Measurements from ENCODE around the gene MRPL12.

MRPL12 gene

DNA sequence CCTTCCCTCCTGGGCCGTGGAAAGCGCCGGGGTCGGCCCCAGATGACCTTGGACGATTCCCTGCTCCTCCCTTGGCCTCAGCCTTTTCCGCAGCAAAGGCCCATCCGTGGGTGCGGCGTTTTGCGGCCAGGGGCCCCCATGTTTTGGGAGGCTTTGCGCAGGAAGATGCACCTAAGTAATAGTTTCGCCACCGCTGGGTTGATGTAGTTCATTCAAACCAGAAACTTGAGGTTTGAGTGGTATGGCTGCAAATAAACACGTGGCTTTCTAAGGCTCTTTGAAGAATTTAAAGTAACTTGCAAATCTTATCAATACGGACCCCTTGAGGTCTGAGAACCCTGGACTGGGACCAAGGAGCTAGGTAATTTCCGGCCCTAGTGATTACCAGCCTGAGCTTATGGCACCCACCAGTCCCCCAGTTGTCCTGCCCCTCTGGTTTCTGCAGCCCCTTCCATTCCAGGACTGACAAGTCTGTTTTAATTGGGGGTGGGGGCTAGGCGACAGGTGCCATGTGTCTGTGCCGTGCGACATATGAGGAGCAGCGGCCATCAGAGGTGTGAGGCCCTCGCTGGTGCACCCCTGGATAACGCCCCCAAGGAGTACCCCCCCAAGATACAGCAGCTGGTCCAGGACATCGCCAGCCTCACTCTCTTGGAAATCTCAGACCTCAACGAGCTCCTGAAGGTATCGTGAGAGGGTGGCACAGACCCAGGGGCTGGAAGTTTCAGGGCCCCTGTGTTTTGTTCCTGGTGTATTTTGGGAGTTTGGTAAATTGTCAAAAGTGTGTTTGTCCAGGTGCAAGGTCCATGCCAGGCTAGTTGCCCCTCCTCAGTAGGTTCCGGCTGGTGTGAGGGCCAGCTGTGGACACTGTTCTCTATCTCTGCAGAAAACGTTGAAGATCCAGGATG is 834 bp downstream of the MRPL12 start:
- no peak for DNase-seq

DNA sequence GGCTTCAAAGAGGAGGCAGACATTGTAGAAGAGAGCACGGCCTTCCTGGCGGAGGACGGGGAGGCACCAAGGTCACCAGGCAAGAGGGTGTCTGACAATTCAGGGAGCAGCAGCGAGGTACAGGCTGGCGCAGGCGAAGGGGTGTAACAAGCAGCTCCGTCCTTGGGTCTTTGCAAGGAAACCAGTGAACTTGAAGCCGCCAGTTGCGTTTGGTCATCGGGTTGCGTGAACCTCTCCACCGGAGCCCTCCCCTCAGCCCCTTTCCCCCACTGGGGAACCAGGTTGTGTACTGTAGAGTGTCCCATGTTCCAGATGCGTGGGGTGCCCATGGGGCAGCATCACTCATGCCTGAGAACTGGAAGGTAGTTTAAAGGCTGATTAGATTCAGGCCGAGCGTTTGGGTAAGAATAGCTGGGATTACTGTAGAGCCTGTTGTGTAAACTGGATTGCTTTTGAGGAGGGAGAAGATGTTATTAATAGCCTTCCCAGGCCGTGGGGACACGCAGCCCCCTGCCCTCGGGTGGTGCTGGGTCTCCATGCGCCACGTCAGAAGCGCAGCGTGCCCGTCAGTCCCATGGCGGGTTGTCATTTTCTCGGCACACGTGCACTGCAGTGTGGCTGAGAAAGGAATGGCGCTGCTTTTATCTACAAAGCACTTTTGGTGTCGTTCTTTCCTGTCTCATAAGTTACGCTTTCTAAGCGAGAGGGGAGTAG is 2.5 kb downstream of the MRPL12 start:
- no peak for DNase-seq

- DNase-seq: no peak
These were observed 3.1 kb downstream of the MRPL12 start for GRCh38 chr17:81706232-81706611.

- no peak for DNase-seq
These were observed 3.8 kb downstream of the MRPL12 start for GRCh38 chr17:81706757-81707624.

GRCh38 chr17:81707725-81708646 is 4.8 kb downstream of the MRPL12 start:
- no peak for DNase-seq

DNA sequence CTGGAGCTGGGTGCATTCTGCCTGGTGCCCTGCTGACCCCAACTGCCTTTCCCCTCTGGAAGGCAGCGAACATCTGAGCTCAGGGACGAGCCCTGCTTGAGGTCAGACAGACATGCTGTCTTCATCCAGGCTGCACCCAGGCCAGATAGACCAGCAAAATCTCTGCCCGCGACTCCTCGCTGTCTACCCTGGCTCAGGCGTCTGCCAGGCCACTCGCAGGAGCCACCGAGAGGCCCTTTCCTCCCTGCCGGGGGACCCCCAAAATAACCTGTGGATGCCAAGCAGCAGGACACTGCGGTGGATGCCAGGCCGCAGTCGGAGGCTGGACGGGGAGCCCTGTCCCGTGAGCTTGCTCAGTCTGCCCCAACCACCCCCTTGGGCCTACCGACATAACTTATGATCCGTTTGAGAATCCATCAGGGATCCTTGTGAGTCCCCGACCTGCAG is 5.6 kb downstream of the MRPL12 start:
- DNase-seq: no peak

GRCh38 chr17:81710514-81711308 is 7.5 kb downstream of the MRPL12 start:
- no peak for DNase-seq

- DNase-seq: peak; percentile 86
These were observed 8.8 kb downstream of the MRPL12 start, which contains the start of gene SLC25A10 for GRCh38 chr17:81711814-81712467. SLC25A10 (plus strand) TSS chr17:81712284; CDS start chr17:81712427, 143 bp downstream.

GRCh38 chr17:81712468-81713003 is 9.4 kb downstream of the MRPL12 start:
- no peak for DNase-seq

DNA sequence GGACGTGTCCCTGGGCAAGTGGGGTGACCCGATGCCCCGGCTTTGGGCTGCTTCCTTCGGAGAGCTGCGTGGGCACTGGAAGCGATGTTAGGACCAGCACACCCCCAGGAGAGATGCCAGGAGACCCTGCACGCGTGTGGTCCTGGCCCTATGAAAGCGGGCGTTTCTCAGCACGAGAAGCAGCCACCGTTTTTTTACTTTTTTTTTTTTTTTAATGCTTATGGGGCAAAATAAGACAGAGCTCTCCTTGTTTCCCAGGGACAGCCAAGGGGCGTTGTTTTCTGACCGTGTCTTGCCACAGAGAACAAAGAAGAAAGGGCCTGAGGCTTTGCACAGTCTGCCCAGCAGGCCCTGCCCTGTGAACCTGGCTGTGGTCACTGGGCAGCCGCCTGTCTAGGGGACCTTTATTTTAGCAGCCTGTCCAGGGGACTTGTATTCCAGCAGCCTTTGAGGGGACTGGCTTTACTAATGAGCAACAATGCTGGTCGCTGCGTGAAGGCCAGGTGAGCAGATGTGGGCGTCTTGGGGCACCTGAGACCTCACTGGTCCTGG is 9.9 kb downstream of the MRPL12 start:
- no peak for DNase-seq

DNA sequence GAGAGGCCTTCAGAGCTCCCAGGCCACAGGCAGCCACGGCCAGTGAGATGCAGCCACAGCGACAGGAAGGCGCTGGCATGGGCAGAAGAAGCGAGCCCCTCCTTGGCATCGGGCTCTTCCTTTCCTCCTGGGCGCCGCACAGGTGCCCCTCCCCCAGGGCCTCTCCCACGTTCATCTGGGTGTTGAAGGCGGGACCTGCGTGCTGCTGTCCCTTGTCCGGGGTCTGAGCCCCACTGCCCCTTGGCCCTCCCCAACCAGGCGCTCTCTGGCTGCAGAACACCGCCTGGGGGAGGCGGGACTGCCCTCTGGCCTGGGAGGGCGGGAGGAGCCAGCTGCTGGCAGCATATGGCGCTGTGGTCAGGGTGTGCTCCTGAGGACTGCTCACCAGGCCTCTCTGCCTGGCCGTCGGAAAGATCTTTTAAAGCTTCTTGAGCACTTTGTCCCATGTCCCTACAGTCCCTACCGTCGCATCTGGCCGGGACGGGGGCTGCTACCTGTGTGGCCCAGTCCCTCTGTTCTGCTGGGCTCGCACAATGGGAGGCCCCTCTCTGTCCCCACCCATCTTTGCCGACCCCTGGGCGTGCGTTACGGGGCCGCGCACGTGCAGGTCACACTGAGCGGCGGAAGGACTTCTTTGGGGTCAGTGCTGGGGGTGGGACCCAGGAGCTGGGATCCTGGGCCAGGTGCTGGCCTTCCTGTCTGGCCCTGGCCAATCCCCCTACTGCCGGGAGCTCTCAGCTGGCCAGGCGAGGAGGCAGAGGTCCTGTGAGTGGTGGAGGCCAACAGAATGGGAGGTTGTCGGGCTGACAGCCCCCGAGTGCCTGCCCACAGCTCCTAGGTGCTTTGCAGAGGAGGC is 10.6 kb downstream of the MRPL12 start:
- DNase-seq: no peak

DNA sequence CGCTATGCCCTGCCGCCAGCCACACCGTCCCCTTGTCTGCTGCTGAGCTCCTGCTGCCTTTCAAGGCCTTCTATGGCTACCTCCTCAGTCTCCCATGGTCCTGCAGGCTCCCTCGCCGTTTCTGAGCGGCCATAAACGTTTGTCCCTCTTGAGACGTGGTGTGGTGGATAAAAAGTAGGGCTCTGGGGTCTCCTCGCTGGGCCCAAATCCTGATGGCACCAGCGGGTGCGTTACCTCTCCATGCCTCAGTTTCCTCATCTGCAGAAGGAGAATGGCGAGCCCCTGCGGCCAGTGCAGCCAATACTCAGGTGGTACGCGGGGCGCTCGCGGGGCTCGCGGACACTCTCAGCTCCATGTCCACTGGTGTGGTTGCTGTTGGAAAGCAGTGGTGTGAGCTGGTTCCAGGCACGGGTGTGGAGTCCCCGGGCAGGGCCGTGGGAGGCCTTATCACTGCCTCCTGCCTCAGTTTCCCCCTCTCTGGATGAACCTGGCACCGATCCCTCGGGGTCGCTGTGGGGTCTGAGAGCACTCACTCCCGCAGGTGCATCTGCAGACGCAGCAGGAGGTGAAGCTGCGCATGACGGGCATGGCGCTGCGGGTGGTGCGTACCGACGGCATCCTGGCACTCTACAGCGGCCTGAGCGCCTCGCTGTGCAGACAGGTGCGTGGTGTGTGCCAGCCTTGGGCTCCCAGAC is 11.4 kb downstream of the MRPL12 start:
- DNase-seq: no peak

DNA sequence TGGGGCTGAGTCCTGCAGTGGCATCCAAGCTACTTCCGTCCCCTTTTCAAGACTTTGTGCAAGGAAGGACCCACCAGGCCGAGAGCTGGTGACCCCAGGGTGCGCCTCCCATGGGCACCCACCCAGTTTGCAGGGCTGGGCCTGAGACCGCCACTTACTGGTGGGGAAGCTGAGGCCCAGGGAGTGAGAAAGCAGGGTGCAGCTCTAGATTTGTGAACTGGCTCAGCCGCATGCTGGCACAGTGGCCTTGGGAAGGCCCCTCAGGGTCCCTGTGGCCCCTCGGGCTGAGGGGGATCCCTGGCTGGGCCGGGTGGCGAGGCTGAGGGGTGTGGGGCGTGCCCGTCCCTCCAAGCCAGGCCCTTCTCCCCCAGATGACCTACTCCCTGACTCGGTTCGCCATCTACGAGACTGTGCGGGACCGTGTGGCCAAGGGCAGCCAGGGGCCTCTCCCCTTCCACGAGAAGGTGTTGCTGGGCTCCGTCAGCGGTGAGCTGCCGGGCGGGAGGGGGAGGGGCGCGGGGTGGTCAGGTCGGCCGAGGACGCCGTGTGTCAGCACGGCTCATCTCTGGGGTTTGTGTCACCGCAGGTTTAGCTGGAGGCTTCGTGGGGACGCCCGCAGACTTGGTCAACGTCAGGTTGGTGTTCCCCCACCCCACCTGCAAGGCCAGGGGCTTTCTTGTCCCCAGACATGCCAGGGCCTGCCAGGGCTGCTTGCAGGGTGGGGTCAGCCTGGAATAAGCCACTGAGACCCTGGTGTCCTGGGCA is 12.1 kb downstream of the MRPL12 start:
- no peak for DNase-seq

GRCh38 chr17:81715872-81716673 is 12.9 kb downstream of the MRPL12 start:
- DNase-seq: no peak

- no peak for DNase-seq
These were observed 13.5 kb downstream of the MRPL12 start for GRCh38 chr17:81716674-81716996.

DNA sequence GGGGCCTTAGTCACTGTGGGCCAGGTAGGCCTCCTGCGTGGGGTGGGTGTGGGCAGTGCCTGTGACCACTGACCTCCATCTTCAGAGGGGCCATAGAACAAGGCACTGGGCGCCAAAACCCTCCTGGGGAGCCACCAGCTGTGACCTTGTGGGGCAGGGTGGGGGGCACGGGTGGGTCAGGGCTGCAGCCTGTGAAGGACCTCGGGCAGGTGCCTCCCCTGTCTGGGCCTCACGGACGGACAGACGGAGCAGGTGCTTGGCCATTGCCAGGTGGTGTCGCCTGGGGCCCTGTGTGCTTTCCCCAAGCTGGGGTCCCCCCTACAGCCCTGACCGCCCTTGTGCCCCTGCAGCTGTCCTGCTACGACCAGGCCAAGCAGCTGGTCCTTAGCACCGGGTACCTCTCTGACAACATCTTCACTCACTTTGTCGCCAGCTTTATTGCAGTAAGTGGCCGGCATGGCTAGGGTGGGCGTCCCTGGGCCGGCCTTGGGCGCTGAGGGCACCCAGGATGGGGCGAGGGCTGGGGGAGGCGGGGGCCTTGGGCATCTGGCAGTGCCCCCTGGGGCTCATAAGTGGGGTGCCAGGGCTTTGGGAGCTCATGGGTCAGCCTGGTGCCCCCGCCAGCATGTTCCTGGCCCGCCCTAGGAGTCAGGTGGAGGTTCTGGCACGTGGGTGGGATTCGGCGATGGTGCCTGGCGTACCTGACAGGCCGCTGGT is 14.0 kb downstream of the MRPL12 start:
- no peak for DNase-seq
